Muscle layer of colon (tissue), 2 donors: ENCODE measurements around the gene PIGS.

Source experiments
- H3K27ac ChIP-seq: one replicate; pipeline ENCODE4 v1.7.0; 2013; ENCODE audit warnings: low read depth, mild to moderate bottlenecking, low read length, moderate library complexity
- H3K27me3 ChIP-seq, 2 donors: one replicate each; pipeline ENCODE4 v1.7.0; 2013; ENCODE audit warnings: low read length in 2 of 2, mild to moderate bottlenecking in 2 of 2; ENCODE audit not compliant: insufficient read depth in 2 of 2, control insufficient read depth in 1 of 2
- H3K36me3 ChIP-seq: one replicate; pipeline ENCODE4 v1.7.0; 2013; ENCODE audit warnings: mild to moderate bottlenecking, low read length; ENCODE audit not compliant: insufficient read depth
- H3K4me1 ChIP-seq: one replicate; pipeline ENCODE4 v1.7.0; 2013; ENCODE audit warnings: mild to moderate bottlenecking, low read length; ENCODE audit not compliant: insufficient read depth
- H3K4me3 ChIP-seq, 2 donors: one replicate each; pipeline ENCODE4 v1.7.0; 2013; ENCODE audit warnings: low read length in 2 of 2, low read depth in 1 of 2, mild to moderate bottlenecking in 1 of 2, moderate library complexity in 1 of 2
- H3K9ac ChIP-seq: one replicate; pipeline ENCODE4 v1.7.0; 2013; ENCODE audit warnings: low read length
- H3K9me3 ChIP-seq: one replicate; pipeline ENCODE4 v1.7.0; 2013; ENCODE audit warnings: mild to moderate bottlenecking, low read length
- donor health status: abdominal sarcoma.
- donor health status: Adenocarcinoma of cecum.

PIGS gene

DNA sequence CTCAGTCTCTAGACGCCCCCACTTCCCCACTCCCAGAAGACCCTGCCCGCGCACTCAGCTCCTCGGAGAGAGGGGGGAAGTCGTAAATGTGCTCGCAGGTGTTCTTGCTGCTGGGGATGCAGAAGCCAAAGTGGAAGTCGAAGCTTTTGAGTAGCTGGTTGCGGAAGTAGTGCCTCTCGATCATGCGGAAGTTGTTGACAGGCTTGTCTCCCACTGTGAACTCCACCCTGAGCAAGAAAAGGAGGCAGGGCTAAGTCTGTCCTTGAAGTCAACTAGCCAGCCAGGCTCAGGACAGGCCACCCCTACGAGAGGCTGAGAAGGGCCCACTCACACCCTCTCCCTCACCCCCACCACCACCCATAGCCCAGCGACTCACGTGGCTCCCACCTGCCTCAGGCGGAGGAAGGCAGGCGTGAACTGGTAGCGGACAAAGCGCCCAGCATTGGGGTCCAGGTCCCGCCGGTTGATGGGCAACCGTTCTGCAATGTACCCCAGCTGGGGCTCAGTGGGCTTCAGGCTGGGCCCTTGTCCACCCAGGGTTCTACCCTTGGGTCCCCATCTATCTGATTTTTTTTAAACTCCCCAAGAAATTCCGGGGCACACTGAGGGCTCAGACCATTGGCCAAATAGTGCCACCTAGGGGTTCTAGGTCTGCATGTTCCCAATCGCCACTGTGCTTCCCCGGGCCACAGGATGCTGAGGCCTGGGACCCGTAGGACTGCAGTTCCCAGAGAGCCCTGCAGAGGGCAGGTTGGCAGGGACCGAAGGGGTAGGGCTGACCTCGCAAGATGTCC is 23.5 kb downstream of the PIGS start:
- no peaks in the 10 kb centered on the region for H3K27me3 ChIP-seq
- no peak overlapping the region for H3K27ac ChIP-seq
- no peak overlapping the region for H3K4me3 ChIP-seq
- no peaks in the 10 kb centered on the region for H3K36me3 ChIP-seq
- no peaks in the 10 kb centered on the region for H3K9me3 ChIP-seq
- H3K4me1 ChIP-seq, result peaks cover 15% of the 10 kb centered on the region
- no peak overlapping the region for H3K9ac ChIP-seq

DNA sequence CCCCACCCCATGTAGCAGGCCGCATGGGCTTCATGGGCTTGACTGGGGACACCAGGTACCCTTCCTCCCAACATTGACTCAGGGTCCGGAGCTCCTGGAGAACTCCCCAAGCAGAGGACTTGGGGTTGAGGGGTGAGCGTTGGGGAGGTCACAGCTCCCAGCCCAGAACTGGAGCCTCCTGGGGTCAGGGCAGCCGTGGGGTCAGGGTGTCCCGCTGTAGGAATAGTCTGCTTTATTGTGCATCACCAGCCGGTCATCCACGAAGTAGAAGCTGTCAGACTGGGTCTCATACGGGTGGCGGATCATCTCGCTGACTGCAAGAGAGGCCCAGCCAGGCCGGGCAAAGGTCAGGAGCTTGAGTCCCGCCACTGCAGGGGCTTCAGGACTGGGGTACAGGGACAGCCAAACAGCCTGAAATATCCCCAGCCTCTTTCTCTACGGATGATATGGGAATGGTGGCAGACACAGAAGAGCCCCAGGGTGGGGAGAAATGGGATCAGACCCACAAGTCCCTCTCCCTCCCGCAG is 24.2 kb downstream of the PIGS start:
- peaks cover 13% of the 10 kb centered on the region for H3K4me1 ChIP-seq
- no peaks in the 10 kb centered on the region for H3K27me3 ChIP-seq
- H3K9ac ChIP-seq, result no peak overlapping the region
- H3K9me3 ChIP-seq, result no peaks in the 10 kb centered on the region
- no peak overlapping the region for H3K4me3 ChIP-seq
- no peak overlapping the region for H3K27ac ChIP-seq
- H3K36me3 ChIP-seq, result no peaks in the 10 kb centered on the region

DNA sequence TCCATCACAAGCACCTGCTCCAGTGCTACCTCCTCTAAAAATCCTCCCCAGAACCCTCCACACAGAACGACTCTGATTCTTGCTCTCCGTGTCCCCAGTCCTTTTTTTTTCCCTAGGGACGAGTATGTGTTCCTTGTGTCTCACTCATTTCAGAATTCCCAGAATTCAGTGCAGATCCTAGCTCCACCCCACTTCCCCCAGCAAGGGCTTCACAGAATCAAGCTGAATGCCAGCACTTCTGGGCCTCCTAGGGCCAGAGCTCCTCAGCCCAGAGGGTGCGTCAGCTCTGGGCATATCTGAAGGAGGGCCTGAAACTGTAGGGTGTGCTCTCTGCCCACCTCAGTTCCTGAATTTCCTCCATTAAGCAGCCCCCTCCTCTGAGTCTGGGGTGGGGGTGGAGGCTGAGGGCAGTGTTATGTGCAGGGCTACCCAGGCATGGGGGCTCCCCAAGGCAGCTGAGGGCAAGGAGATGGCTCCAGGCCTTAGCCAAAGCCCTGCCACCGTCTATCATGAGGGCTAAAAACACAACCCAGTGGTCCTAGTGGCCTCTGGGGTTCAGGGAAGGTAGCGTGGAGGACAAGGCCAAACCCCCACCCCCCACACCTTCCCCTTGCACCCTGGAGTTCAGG is 25.4 kb downstream of the PIGS start:
- Histone ChIP-seq H3K36me3 (no peaks in the 10 kb centered on the region), H3K4me1 (peaks cover 4% of the 10 kb centered on the region), H3K9ac (no peak overlapping the region), H3K4me3 (no peak overlapping the region), H3K27me3 (no peaks in the 10 kb centered on the region), H3K9me3 (no peaks in the 10 kb centered on the region), H3K27ac (no peak overlapping the region)

DNA sequence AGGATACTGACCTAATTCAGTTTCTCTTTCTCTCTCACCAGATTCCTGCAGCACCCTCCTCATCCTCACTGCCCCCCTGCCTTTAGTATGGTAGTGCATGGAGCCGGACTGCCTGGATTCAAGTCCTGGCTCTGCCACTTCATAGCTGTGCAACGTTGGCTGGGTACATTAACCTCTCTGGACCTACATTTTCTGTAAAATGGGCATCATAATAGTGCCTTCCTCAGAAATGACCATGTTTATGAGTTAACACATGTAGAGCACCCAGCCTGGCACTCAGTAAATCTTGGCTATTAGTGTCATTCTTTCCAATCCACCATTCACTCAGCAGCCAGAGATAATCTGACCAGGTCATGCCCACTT is 26.2 kb downstream of the PIGS start:
- Histone ChIP-seq H3K27ac (no peak overlapping the region), H3K4me1 (peaks cover 4% of the 10 kb centered on the region), H3K36me3 (no peaks in the 10 kb centered on the region), H3K9me3 (no peaks in the 10 kb centered on the region), H3K27me3 (no peaks in the 10 kb centered on the region), H3K4me3 (no peak overlapping the region), H3K9ac (no peak overlapping the region)

DNA sequence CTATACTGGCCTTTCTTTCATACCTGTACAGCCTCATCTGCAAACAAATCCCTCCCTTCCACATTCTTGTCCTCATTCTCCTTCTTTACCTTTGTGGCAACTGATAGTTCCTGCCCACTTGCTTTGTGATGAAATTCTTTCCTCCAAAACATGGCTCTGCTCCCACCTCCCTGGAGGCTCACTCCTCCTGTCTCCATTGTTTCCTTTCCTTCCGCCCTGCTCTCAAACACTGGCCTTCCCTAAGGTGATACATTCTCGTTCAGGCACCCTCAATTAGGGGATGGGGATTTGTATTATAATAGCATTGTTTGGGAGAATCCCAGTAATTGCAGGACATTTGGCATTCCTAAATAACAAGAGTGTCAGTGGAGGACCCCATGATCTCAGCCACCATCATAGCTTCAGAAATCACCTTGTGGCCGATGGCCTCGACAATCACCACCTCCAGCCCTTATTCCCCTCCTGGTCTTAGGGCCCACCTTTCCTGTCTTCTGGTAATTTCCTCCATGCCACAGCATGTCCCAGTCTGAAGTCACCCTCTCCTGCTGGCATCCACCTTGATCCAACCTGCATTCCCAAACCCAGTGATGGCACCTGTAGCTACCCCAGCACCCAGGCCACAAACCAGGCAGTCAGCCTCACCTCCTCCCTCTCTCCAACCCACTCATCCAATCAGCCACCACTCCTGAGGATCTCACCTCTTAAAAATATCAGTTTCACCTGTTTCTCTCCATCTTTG is 26.8 kb downstream of the PIGS start:
- H3K9ac ChIP-seq, result no peak overlapping the region
- H3K4me1 ChIP-seq, result peaks cover 4% of the 10 kb centered on the region
- H3K9me3 ChIP-seq, result no peaks in the 10 kb centered on the region
- H3K36me3 ChIP-seq, result no peaks in the 10 kb centered on the region
- no peak overlapping the region for H3K27ac ChIP-seq
- H3K27me3 ChIP-seq, result no peaks in the 10 kb centered on the region
- H3K4me3 ChIP-seq, result no peak overlapping the region

DNA sequence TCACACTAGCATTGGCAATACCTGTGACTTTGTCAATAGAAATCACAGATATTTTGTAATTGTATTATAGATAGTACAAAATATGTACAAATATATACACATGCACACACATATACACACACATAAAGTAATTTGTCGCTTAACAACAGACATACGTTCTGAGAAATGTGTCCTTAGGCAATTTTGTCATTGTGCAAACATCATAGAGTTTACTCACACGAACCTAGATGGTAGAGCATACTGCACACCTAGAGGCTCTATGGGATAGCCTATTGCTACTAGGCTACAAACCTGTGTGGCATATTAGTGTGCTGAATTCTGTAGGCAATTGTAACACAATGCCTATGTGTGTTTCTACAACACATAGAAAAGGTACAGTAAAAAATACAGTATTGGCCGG is 29.9 kb downstream of the PIGS start:
- Histone ChIP-seq H3K4me1 (no peaks in the 10 kb centered on the region), H3K36me3 (no peaks in the 10 kb centered on the region), H3K27me3 (no peaks in the 10 kb centered on the region), H3K27ac (no peak overlapping the region), H3K9ac (no peak overlapping the region), H3K9me3 (no peaks in the 10 kb centered on the region), H3K4me3 (no peak overlapping the region)

DNA sequence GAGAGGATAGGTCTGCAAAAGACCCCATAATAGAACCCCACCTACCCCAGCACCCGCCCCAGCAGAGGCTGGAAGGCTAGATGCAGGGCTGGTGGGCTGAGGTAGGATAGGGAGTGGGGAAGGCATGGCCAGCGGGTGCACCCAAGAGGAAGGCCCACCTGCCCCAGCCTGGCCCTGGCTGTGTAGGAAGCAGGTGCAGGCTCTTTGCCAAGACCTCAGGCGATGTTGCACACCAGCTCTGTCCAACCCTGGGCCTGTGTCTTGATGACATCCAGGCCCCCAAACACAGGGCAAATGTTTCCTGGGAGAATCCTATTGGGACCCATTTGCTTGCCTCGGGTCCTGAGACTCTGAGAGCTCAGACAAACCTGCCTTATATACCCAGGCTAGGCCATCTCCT is 31.1 kb downstream of the PIGS start:
- Histone ChIP-seq H3K4me1 (no peaks in the 10 kb centered on the region), H3K4me3 (no peak overlapping the region), H3K9me3 (no peaks in the 10 kb centered on the region), H3K36me3 (no peaks in the 10 kb centered on the region), H3K9ac (no peak overlapping the region), H3K27me3 (no peaks in the 10 kb centered on the region), H3K27ac (no peak overlapping the region)

DNA sequence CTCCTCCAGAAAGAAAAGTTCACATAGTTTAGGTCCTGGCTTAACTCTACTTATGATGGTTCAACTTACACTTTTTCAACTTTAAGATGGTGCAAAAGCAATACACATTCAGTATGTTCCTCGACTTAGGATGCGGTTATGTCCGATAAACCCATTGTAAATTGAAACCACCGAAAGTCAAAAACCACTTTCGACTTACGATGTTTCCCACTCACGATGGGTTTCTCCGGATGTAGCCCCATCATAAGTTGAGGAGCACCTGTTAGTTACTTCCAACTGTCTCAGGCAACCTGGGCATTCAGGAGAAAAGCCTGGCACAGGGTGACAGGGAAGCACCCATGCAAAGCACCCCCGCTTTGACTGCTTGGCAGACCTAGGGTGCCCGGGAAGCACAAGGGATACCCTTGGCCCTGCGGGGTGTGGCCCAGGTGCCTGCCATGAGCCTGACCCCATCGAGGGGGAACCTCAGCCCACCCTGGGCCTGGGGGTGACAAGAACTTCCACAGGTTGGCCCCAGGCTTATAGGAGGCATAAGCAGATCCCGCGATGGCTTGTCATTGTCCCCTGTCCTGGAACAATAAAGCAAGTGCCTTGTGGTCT is 32.9 kb downstream of the PIGS start:
- no peak overlapping the region for H3K9ac ChIP-seq

DNA sequence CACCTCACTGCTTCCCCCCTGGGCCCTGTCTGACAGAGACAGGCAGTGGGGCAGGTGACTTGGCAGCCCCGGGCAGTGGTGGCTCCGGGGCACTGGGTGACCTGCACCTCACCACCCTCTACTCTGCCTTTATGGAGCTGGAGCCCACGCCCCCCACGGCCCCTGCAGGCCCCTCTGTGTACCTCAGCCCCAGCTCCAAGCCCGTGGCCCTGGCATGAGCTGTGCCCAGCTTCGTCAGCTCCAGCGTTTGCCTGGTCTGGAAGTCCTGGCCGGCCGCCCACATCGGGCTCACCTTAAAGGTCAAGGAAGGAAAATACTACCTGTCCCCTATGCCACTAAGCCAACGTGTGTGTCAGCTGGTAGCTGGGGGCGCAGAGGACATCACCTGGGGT is 34.1 kb downstream of the PIGS start:
- H3K36me3 ChIP-seq, result no peaks in the 10 kb centered on the region

More for the DNA sequence above, 32.9 kb downstream of the PIGS start:
- Histone ChIP-seq H3K4me3 (no peak overlapping the region), H3K36me3 (no peaks in the 10 kb centered on the region), H3K27me3 (no peaks in the 10 kb centered on the region), H3K4me1 (no peaks in the 10 kb centered on the region), H3K27ac (no peak overlapping the region), H3K9me3 (no peaks in the 10 kb centered on the region)

DNA sequence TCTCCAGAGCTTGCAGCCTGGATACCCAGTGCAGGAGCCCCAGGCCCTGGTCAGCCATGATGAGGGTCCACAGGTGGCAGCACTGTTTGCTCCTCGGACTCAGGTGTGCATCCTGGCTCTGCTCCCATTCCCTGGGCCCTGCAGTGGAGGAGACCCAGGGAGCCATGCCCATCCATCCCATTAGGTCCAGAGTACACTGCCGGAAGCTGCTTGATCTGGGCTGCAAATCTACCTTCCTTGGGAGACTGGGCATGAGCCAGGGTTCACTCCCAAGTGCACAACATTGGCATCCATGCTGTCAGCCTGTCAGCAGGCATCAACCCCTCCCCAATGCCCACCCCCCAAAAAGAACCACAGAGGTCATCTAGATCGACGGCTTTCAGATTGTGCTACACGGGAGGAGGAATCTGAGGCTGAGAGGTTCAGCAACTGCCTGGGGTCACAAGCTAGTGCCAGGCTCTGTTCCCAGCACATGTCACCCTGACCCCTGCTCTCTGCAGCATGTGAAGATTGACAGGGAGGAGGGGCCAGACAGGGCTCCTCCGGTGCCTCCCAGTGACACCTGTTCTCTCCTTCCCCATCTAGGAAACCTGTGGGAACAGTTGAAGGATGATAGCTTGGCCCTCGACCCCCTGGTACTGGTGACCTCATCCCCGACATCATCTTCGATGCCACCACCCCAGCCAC is 34.6 kb downstream of the PIGS start:
- Histone ChIP-seq H3K9me3 (no peaks in the 10 kb centered on the region), H3K4me3 (no peak overlapping the region), H3K27me3 (peaks cover 0 to under 1% of the 10 kb centered on the region in 2 donors), H3K36me3 (no peaks in the 10 kb centered on the region), H3K27ac (no peak overlapping the region), H3K4me1 (no peaks in the 10 kb centered on the region), H3K9ac (no peak overlapping the region)

More for the DNA sequence above, 34.1 kb downstream of the PIGS start:
- Histone ChIP-seq H3K9me3 (no peaks in the 10 kb centered on the region), H3K4me3 (no peak overlapping the region), H3K27ac (no peak overlapping the region), H3K4me1 (no peaks in the 10 kb centered on the region), H3K9ac (no peak overlapping the region), H3K27me3 (no peaks in the 10 kb centered on the region)
